ENCODE measurements around the gene CCDC12. TPM values are rescaled to one million over a fixed set of nuclear protein-coding genes. Genes with fewer than 3 reads are reported as not detected.

The CCDC12 gene
- total and polyA plus RNA-seq, 3 donors from 2014 or later: 43.3 to 66.6 (median 59.6) TPM

DNA sequence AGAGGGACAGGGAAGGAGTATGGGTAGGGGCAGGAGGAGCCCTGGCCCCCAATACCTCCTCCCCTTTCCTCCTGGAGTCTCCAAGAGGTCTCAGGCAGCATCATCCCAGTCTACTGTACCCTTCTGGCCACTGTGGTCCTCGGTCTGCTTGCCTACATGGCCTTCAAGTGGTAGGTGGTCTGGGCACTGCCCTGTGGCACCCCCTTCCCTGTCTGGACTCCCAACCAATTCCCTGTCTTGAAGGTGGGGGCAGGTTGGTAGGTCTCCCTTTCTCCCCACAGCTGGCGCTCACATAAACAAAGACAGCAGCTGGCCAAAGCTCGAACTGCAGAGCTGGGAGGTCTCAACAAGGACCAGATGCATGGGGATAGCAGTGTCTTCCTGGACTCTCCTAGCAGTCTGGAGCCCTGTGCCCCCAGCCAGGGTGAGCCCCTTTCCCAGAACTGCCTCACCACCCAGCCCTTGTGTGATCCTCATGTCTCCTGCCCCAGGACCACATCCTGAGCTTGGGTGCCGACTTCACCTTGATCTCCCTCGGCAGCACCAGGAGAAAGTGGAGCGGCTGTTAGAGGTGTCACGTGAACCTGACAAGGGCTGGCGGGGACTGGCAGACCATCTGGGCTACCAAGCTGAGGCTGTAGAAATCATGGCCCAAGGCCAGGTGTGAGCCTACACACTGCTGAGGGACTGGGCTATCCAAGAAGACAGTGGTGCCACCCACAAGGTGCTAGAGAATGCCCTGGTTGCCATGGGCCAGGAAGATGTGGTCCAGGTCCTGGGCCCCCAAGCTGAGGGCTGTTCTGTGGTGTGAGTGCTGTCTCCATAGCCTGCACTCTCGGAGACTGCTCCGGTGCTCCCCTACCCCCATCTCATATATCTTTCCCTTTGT is 36.0 kb upstream of the CCDC12 start:
- TF ChIP-seq POLR2A (IDR thresholded peaks at IDR 0.05): no peak
- TF ChIP-seq, protein P1, sequence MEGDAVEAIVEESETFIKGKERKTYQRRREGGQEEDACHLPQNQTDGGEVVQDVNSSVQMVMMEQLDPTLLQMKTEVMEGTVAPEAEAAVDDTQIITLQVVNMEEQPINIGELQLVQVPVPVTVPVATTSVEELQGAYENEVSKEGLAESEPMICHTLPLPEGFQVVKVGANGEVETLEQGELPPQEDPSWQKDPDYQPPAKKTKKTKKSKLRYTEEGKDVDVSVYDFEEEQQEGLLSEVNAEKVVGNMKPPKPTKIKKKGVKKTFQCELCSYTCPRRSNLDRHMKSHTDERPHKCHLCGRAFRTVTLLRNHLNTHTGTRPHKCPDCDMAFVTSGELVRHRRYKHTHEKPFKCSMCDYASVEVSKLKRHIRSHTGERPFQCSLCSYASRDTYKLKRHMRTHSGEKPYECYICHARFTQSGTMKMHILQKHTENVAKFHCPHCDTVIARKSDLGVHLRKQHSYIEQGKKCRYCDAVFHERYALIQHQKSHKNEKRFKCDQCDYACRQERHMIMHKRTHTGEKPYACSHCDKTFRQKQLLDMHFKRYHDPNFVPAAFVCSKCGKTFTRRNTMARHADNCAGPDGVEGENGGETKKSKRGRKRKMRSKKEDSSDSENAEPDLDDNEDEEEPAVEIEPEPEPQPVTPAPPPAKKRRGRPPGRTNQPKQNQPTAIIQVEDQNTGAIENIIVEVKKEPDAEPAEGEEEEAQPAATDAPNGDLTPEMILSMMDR (IDR thresholded peaks at IDR 0.05): no peak
- H3K9me3 ChIP-seq: no peaks in the 10 kb centered on the region
- H3K27ac ChIP-seq: no peak overlapping the region
- 88 to 95% methylated on average over 7 to 10 of the region's 10 CpGs for WGBS, 2 donors
- DNase-seq: peak; percentile 12
- intact Hi-C loops (cut with DNase I; ENCODE audit: low total_unique reads): no loop called here
- no peaks in the 10 kb centered on the region for H3K27me3 ChIP-seq
- H3K36me3 ChIP-seq (ENCODE audit: low read depth, missing control alignments): no peaks in the 10 kb centered on the region
- peaks cover 11% of the 10 kb centered on the region for H3K4me1 ChIP-seq
- no peak overlapping the region for H3K4me3 ChIP-seq

DNA sequence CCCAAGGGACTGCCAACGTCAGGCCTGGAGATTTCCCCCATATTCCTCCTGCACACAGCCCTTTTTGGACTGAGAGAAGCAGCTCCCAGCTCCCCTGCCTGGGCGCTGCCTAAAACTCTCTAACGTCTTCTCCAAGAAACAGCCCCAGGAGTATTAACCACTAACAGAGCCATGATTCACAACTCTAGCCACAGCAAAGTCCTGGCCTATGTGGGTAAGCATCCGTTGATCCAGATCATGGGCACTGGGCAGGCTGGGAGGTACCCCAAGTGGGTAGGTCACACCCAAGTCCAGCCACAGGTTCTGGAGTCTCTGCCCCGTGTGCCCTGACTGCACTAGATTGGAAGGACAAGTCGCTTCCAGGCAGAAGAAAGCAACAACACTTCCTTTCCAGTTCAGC is 34.8 kb upstream of the CCDC12 start:
- 78 to 88% methylated on average over 6 of the region's 6 CpGs for WGBS, 2 donors
- DNase-seq: no peak
- TF ChIP-seq, protein P1 (IDR thresholded peaks at IDR 0.05): no peak
- no peak for TF ChIP-seq POLR2A (IDR thresholded peaks at IDR 0.05)

GRCh38 chr3:47010910-47011309 is 34.4 kb upstream of the CCDC12 start:
- intact Hi-C loops (cut with DNase I; ENCODE audit: low total_unique reads): no loop called here

More for the DNA sequence above, 34.8 kb upstream of the CCDC12 start:
- Histone ChIP-seq H3K36me3 (ENCODE audit: low read depth, missing control alignments) (no peaks in the 10 kb centered on the region), H3K9me3 (no peaks in the 10 kb centered on the region), H3K4me3 (no peak overlapping the region), H3K27ac (no peak overlapping the region), H3K4me1 (peaks cover 11% of the 10 kb centered on the region), H3K27me3 (no peaks in the 10 kb centered on the region)
- intact Hi-C loops (cut with DNase I; ENCODE audit: low total_unique reads): no loop called here

DNA sequence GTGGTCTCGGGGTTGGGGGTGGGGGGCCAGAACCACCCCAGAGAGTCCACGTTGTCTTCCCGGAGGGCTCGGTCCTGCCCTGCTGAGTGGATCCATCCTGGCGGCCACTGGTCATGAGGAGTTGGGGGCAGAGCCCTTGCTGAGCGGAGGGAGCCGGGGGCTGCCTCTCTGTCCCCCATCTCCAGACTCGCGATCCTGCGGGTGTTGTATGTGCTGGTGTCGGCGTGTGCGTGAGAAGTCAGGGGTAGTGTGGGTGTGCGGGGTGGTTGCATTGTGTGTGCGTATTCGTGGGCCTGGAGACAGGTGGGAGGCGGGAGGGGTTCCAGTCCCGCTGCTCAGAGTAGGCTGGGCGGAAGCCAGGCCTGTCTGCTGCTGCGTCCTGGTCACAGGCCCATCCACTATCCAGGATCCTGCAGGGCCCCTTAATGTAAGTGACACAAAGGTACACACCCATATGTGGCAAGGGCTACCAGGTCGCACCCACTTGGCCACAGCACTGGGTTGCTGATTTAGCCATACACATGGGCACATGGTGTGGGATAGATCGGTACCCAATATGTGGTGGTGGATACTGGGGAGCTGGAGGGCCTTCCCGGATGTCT is 33.7 kb upstream of the CCDC12 start:
- TF ChIP-seq POLR2A (IDR thresholded peaks at IDR 0.05): no peak
- TF ChIP-seq, protein P1 (IDR thresholded peaks at IDR 0.05): no peak
- intact Hi-C loops (cut with DNase I; ENCODE audit: low total_unique reads): no loop called here
- H3K9me3 ChIP-seq: no peaks in the 10 kb centered on the region
- H3K27me3 ChIP-seq: no peaks in the 10 kb centered on the region
- H3K4me1 ChIP-seq: peaks cover 11% of the 10 kb centered on the region
- 54 to 65% methylated on average over 17 to 23 of the region's 23 CpGs for WGBS, 2 donors
- peak overlapping the region; percentile 63 to 65 for H3K4me3 ChIP-seq
- no peak for DNase-seq
- H3K27ac ChIP-seq: peak overlapping the region; percentile 40 to 85
- no peaks in the 10 kb centered on the region for H3K36me3 ChIP-seq (ENCODE audit: low read depth, missing control alignments)

More at GRCh38 chr3:47010910-47011309, 34.4 kb upstream of the CCDC12 start:
- DNase-seq: no peak
- no peaks in the 10 kb centered on the region for H3K36me3 ChIP-seq (ENCODE audit: low read depth, missing control alignments)
- no peaks in the 10 kb centered on the region for H3K9me3 ChIP-seq
- no peak overlapping the region for H3K27ac ChIP-seq
- WGBS, 2 donors: 89 to 93% methylated on average over 4 to 5 of the region's 5 CpGs
- TF ChIP-seq, protein P1 (IDR thresholded peaks at IDR 0.05): no peak
- no peak for TF ChIP-seq POLR2A (IDR thresholded peaks at IDR 0.05)
- H3K27me3 ChIP-seq: no peaks in the 10 kb centered on the region
- peaks cover 11% of the 10 kb centered on the region for H3K4me1 ChIP-seq
- no peak overlapping the region for H3K4me3 ChIP-seq
